Right kidney (tissue), 9 donors: ENCODE measurements around the gene PRXL2B.
A peak's percentile ranks its signal among the peaks of the same experiment; 100 is the strongest.

ENCODE experiments used
- DNase-seq: peaks from one replicate; pipeline ENCODE4 v3.0.0-alpha.2; 2016
- long read RNA-seq, 8 donors: transcript quantifications; one replicate each; lab custom pipeline, GENCODE V29; 2026

The PRXL2B gene, protein sequence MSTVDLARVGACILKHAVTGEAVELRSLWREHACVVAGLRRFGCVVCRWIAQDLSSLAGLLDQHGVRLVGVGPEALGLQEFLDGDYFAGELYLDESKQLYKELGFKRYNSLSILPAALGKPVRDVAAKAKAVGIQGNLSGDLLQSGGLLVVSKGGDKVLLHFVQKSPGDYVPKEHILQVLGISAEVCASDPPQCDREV
- long read RNA-seq, donor 1, transcript PRXL2B-204 (7 exons, 2,749 nt): major isoform, 5 of 8 reads
- long read RNA-seq, donor 1, partial matches to known transcripts: 0 of 8 reads
- long read RNA-seq, donor 1, other reads (novel, unspliced or antisense): 0 of 8 reads
- long read RNA-seq, donor 2, partial matches to known transcripts: 0 of 7 reads
- long read RNA-seq, donor 2, other reads (novel, unspliced or antisense): 0 of 7 reads
- long read RNA-seq, donor 3, partial matches to known transcripts: 0 of 6 reads
- long read RNA-seq, donor 3, other reads (novel, unspliced or antisense): 0 of 6 reads
- long read RNA-seq, donor 4, partial matches to known transcripts: 0 of 3 reads
- long read RNA-seq, donor 4, other reads (novel, unspliced or antisense): 0 of 3 reads
- long read RNA-seq, donor 5, transcript PRXL2B-203 (7 exons, 2,689 nt): major isoform, 6 of 11 reads
- long read RNA-seq, donor 5, partial matches to known transcripts: 0 of 11 reads
- long read RNA-seq, donor 5, other reads (novel, unspliced or antisense): 0 of 11 reads
- long read RNA-seq, donor 6, partial matches to known transcripts: 0 of 6 reads
- long read RNA-seq, donor 6, other reads (novel, unspliced or antisense): 0 of 6 reads
- long read RNA-seq, donor 7, partial matches to known transcripts: 12 of 20 reads
- long read RNA-seq, donor 7, other reads (novel, unspliced or antisense): 0 of 20 reads
- long read RNA-seq, donor 8, partial matches to known transcripts: 0 of 4 reads
- long read RNA-seq, donor 8, other reads (novel, unspliced or antisense): 0 of 4 reads

DNA sequence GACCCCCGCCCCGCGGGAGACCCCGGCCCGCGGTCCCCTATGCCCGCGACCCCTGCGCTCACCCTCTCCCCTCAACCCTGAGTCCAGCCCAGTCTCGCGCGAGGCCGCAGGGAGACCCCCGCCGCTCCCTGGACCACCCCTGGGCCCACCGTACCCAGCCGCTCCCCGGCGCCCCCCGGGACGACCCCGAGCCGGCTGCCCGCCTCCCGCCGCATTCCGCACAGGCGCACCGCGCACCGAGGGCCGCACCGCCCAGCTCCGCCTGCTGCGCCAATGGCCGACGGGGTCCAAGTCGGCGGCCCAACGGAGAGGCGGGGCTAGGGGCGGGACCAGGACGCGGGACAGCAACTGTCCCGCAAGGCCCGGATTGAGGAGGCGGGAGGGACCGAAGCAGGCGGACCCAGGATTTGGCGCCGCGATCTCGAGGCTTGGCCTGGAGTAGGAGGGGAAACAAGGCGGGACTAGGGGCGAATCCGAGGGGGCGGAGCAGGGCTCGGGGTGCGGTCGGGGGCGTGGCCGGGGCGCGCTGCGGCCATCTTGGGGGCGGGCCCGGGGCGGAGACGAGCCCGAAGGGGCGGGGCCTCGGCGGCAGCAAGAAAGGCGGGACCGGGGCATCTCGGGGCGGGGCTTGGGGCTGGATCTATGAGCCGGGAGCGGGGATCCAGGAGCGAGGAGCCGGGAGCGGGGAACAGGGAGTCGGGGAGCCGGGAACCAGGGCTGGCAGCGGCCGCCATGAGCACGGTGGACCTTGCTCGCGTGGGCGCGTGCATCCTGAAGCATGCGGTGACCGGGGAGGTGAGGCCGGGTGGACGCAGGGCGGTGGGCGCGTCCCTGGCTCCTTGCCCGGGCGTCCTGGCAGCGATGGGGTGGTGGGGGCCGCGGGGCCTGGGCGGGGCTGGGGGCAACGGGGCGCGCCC, at the start of gene PRXL2B:
PRXL2B (plus strand) TSS at position 624 of the 917 bp plus-strand sequence; CDS start at position 733, 109 bp downstream.
- DNase-seq: peak; percentile 88

DNA sequence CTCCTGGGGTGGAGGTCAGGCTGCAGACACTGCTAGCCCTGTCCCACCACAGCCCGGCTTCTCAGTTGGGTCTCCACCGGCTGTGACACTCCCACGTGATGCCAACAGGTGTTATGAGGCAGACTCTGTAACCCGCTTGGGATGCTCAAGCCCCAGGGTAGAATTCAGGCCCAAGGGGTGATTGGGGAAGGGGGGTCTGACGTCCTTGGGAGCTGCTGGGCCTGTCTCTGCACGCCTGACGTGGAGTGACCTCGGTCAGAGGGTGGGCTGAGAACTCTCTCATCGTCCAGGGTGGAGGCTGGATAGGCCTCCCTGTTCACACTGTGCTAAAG, 48.8 kb upstream of the PRXL2B start:
- no peak for DNase-seq

DNA sequence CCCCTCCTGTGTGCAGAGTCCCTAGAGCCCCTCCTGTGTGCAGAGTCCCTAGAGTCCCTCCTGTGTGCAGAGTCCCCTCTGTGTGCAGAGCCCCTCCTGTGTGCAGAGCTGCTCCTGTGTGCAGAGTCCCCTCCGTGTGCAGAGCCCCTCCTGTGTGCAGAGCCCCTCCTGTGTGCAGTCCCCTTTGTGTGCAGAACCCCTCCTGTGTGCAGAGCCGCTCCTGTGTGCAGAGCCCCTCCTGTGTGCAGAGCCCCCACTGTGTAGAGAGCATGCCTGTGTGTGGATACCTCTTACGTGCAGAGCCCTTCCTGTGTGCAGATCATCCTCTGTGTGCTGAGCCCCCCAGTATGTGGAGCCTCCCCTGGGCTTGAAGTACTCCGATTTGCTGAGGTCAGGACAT, 48.2 kb upstream of the PRXL2B start:
- no peak for DNase-seq

DNA sequence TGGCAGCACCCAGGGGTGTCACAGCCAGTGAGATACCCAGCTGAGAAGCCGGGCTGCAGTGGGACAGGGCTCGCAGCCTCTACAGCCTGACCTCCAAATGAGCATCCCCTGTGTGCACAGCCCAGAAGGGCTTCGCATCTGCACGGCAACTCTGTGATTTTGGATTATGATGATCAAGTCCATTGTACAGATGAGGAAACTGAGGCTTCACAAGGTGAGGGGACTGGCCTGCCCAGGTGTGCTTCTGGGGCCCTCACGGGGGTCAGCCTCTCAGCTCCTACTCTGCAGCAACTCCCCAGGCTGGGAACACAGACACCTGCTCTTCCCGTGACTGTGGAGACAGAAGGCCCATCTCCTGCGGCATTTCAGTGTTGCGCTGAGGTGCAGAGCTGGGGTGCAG, 47.7 kb upstream of the PRXL2B start:
- no peak for DNase-seq

DNA sequence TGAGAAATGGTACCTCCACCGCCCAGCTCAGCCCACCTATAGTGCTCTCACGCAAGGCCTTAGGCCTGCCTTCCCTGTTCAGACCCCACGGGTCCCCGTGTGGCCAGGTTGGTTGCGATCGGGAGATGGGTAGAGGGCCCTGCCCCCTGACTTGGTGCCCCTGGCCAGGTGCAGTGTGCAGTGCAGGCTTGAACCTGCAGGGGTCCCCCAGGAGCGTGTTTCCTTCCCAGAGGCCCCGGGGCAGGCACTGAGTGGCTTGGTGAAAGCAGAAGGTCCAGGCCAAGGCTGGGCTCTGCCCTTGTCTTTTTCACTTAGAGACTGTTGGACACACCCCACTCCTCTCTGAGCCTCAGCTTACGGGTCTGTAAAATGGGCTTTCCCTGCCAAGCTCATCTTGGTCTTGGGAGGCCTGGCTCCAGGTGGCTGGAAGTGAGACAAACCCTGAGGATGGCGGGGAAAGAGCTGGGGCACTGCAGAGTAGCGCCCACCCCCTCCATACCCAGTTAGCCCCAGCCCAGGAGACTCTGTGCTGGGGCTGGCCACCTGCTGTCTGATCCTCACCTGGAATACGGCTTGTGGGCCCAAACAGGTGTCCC, 47.2 kb upstream of the PRXL2B start:
- no peak for DNase-seq

DNA sequence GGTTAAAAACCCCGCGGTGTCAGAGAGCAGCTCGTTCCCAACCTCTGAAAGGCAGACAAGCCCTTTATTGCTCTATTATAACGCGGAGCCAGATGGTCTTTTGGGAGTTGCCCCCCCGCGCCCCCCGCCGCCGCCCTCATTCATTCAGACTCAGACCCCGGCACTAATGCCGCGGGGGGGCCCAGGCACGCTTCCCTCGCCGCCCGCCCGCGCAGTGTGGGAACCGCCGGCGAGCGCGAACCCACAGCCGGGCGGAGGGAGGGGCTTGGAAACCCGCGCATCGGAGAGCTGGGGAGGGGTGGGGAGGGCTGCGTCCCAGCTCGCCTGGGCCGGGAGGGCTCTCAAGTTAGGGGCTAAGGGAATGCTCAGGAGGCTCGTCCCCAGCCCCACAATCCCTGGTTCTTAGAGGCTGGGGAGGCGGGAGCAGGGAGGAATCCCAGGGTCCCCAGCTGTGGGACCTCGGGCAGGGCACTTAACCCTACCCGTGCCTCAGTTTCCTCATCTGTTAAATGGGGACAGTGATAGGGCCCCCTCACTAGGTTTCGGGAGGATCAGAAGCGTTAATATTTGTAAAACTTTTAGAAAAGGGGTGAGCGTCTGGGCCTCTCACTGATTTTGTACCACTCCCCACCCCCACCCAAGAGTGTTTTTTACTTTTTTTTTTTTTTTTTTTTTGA, 45.6 kb upstream of the PRXL2B start:
- DNase-seq: no peak

DNA sequence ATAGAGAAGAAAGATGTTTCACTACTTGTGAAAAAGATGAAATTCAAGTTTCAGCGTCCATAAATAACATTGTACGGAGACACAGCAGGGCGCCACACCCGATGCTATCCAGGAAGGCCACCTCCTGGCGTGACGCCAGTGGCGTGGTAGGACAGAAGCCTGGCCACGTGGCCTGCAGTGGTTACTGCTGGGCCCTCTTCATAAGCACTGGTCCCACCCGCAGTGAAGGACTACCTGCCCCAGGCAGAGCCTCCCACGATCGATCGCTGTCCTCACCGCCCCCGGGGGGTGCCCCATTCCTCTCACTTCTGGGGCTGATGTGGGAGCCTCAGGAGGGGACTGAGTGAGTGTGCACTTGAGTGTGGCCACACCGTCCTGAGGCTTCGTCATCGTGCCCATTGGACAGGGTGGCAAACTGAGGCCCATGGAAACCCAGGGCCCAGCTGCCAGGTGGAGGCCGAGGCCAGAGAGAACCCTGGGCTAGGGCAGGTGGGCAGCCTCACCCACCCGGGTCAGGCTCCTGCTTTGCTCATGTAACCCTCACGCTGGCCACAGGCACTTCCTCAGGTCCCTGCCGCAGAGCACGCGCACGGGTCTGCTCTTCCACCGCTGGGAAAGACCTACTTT, 44.8 kb upstream of the PRXL2B start:
- DNase-seq: no peak

DNA sequence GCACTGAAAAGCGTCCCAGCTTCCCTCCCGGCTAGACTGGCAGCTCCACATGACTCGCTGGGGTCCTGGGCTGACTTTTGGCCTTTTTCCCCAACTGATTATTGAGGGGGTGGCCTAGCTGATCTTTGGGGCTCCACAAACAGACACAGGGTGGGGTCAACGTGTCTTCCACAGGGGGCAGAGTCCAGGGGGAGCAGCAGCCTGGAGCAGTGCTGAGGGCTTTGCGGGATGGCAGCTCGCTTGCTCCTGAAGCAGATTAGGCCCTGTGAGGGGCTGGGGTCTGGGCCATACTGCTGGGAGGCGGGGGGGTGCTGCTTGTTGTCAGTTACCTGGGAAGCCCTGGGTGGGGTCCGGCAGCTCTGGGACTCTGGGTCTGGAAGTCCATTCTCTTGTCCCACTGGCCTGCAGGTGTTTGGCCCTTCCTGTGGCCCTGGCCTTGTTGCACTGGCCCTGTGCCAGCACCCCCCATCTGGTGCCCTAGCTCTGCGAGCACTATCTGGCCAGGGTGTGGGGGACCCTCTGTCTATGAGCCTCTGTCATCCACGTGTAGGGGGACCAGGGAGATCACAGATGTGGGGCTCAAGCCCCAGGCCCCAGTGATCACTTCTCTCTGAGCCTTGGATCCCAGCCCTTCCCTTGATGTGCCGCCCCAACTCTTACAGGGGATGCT, 44.2 kb upstream of the PRXL2B start:
- no peak for DNase-seq

DNA sequence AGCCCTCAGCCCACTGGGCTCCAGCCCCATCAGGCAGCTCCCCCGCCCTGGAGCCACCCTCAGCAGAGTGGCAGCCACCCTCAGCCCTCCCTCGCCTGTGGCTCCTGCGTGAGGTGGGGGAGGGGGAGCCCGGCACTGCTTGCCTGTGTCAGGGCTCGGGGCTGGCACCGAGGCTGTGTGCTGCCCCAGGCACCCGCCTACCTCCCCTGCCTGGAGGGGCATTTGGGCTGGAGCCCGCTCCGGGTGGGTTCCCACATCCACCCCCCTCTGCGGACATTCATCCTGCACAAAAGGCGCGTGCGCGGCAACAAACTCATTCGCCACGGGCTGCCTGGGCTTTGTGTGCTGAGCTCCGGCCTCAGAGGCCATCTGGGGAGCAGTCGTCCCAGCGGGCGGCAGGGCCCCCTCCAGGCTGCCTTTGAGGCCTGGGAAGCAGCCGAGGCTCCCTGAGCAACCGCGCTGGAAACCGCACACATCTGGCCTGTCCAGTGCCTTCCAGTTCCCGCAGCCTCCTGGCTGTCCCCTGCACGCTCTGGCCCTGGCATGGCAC, 43.0 kb upstream of the PRXL2B start:
- DNase-seq: peak; percentile 67

DNA sequence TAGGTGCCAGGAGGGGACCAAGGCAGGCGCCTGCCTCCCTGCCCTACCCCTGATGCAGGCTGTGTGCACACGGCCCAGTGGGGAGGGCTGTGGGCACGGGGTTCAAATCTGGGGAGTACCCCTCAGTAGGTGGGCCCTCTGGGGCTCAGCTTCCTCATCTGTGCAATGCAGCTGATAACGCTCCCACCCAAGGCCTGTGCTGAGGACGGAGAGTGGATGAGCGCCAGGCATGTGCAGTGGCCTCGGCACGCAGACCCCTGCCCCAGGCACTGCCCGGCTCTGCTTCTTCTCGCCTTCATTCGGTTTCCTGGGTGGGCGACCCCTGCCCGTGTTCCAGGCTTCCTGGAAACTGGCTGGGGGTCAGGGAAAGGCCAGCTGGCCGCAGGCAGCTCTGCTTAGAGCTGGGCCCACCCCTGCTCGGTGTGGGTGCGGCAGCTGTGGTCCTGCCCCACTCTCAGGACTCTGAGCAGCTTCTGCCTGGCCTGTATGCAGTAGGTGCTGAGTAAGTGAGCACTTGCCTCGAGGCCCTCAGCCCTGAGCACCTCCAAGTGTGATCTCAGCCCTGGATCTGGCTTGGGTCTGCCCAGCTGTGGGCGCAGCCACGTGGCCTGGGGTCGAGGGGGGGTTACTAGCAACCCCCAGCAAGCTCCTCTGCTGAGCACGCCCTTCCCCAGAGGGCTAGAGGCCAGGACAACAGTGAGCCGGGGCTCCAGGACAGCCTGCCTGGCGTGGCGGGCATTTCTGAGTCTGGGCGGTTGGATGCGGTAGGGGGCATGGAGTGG, 42.3 kb upstream of the PRXL2B start:
- no peak for DNase-seq

DNA sequence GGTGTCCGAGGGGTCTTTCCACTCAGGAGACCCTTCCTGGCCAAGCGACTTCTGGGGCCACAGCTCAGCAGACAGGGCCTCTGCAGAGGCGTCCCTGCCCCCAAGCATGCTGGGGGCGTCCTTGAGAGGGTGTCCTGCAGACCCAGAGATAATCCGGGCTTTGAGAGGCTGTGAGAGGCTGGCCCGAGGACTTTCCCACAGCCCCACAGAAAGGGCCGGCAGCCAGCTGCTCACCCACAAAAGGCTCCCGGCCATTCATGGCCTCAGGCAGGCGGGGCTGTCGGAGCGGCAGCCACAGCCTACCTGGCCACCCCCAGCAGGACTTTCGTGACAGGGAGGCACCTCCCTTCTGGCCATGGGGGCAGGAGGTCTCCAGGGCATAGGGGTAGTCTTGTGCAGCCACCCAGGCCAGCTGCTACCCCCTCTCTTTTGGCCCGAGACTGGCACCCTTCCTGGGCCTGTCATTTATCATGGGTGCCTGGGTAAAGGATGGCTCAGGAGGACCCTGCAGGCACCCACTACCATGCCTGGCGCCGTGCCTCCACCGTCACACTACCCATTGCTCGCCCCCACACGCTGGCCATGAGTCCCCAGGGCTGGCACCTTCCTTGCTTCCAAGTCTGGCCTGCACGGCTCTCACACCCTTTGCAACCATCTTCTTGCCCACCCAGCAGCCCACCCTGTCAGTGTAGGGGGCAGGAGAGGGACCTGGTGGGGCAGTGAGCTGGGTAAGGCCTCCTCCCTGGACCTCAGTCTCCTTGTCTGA, 41.5 kb upstream of the PRXL2B start:
- DNase-seq: no peak

DNA sequence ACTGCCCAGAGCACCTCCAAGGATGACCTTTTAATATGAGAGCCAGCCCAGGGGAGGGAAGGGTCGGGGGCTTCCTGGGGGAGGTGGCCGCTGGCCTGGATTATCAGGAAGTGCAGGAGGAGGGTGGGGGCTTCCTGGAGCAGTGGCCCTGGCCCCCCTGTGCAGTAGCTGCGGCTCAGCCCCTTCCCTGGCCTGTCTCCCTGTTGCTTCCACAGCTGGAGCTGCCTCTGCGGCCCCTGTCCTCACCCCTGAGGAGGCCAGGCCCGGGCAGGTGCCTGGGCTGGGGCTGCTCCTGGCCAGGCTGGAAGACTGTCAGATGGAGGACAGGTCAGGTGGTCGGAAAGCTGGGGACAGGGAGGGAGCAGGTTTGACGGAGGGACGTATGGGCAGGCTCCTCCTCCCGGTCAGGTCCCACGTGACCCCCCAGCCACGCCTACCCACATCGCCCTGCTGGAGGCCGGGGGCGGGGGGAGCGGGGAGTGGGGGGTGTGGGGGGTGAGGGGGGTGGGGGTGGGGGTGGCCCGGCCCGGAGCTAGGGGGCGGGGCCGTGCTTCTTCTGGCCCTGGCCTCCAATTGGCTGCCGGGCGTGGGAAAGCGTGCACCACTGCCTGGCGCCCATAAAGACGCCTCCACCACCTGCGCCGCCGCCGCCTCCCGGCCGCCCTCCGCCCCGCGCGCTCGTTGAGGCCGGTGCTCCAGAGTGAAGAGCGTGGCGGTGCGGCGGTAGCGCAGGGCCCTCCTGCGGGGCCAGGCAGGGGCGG, 40.6 kb upstream of the PRXL2B start:
- peak; percentile 67 for DNase-seq

DNA sequence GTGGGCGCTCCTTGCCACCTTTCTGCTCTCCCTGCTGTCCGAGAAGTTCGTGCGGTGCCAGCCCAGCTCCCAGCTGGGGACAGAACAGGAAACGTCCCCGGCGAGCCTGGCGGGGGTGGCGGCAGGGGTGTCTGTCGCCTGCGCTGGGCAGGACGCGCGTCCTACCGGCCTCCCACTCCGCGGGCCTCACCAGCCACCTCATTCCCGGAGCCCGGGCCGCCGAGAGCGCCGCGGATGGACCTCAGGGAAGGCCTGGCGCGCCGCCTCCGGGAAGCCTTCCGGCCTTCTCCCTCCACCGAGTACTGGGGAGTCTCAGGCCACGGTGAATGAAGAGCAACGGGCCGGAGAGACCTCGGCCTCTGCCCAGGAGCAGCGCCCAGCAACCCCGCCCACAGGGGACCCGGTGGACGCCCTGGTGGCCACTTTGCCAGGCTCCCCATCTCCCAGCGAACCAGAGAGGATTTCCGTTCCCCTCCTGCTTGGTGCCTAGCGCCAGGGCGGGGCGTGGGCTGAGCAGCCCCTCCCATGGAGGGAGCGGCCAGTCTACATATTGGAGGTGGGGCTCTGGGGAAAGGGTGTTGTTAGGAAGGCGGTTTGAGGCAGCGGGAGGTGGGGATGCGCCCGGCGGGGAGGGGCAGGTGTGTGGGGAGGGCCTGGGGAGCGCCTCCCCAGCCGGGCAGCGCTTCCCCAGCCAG, 39.9 kb upstream of the PRXL2B start:
- peak; percentile 75 for DNase-seq

DNA sequence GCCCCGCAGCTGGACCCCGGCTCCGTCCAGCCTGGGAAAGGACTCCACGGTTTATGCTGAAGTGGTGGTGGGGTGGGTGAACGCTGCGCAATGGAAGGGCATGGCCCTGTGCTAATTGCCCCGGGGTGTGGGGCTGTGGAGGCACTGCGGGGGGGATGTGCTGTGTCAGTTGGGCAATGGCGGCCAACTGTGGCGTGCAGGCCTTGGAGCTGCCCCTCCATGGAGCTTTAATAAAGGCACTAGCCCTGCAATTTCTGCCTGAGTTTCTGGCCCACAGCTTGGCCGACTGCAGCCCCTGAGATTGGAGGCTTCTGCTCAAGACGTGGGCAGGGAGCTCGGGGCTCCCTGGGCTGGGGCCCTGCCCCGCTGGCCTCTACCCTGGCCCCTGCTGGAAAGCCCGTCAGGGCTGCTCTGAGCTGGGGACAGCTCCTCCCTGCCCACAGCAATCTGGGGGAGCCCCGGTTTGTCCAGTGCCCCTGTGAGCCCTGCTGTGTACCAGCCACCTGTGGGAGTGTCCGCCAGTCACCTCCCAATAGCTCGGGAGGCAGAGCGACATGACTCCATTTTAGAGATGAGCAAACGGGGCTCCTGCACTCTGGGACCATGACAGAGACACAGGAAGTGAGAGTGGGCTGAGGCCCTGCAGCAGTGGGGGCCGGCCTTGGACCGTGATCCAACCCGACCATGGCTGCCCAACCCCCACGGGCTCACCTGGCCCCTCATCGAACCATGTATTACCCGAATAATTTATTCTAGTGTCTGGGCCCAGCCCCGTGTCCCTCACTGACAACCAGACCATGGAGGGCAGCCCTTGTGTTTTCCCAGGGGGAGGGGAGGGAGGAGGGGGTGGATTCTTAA, 39.1 kb upstream of the PRXL2B start:
- peak; percentile 61 for DNase-seq

DNA sequence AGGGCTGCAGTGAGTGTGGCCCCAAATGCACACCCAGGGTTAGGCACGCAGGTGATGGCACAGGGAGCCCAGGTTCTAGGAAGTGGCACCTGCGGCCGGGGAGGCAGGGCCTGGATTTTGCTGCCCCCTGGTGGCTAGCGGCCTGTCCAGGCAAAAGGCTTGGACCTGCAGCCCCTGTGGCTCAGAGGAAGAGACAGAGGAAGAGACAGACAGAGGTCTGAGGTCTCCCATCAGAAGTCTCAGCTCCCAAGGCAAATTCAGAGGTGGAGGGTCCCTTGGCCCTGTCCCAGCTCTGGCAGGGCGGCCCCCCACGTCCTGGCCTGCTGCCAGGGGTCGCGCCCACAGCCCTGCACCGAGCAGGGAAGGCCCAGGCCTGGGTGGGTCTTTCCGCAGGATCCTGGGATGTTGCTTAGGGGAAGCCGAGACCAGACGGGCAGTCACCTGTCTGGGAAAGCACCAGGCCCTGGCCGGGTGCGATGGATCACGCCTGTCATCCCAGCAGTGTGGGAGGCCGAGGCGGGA, 38.4 kb upstream of the PRXL2B start:
- peak; percentile 84 for DNase-seq
